Left hindlimb (tissue), 1 donor: ENCODE results near the gene MAPKAP1.

ENCODE experiments used
- DNase-seq: peaks from one replicate; pipeline ENCODE4 v3.0.0-alpha.2; 2018

MAPKAP1 gene

DNA sequence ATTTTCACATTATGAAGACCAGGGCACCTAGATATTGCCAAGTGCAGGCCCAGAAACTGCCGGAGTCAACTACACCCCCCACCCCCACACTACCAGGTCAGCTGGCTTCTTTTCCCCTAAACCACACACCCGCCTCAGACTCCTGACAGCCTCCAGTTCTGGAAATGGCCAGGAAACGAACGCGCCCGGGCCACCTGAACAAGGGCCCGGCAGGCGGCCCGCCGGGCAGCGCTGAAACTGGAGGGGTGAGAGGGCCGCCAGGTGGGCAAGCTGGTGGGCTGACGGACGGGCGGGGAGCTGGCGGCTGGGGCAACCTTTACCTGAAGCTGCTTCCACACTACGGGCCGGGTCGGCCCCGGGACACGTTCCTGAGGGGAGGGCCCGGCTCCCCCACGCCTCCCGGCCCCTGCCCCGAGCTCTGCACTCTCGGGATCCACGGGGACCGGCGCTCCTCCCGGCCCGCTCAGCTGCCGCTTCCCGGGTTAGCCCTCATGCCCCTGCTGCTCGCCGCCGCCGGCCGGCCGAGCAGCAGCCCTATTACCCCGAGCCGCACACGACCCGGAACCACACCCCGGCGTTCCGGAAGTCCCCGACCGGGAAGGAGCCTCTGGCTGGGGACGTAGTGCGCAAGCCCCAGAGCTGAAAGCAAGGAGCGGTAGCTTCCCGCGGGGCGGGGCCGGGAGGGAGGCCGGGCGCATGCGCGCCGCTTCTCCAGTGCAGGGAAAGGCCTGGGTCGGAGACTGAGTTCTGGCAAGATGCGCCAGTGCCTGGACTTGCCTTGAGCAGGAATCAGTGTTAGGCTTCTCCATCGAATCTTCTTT lies at the start of gene MAPKAP1:
MAPKAP1 (minus strand) TSS at position 558 of the 821 bp plus-strand sequence. CDS start 34,634 bp downstream, outside the sequence.
- DNase-seq = peak; percentile 97

DNA sequence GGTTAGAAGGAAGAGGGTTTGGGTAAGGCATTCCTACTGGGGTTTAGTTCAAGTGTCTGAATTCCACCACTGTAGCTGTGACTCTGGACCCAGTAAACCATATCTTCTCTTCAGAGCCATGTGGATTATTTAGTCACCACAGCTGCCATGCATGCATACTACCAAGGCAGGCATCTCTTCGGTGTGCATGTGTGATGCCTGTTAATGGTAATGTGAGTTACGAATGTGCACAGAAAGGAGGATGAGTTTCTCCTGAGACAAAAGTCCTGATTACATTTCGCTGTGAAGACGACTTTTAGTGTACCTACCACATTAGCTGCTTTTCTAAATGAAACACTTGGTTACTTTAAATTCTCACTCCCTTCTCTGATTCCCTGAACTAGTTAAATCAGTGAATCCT lies 49.5 kb upstream of the MAPKAP1 start:
- DNase-seq = no peak

DNA sequence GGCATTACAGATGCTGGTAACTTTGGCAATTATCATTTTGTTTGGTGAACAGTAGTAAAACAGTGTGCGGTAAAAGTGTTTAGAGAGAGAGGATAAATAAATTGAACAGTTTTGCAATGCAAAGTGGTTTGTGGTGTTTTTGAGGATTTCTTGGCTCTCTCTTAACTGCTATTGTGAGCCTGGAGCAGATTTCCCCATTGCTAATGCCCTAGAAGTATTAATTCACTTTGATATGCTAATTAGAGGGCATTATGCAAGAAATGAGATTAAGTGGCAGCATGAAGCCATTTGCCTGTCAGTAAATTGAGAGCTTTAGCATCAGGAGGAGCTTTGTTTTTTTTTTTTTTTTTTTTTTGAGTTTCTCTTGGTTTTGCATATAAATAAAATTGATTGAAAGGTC lies 48.3 kb upstream of the MAPKAP1 start:
- DNase-seq = no peak

DNA sequence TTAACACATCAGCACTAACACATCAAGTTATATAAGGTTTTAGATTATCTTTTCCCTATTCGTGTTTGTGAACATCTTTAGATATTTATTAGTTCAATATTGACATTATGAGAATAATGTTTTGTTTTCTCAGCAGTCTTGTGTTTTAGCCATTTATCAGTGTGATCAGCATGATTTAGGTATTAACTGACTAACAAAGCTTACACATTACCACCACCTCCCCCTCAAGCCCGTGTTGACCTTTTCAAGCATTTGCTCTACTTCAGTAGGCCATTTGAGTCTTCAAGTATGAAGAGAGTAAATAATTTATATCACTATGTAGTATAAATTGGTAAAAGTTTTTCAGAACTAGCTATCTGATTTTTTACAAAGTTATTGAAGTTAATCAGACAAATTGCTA lies 47.1 kb upstream of the MAPKAP1 start:
- DNase-seq = no peak

DNA sequence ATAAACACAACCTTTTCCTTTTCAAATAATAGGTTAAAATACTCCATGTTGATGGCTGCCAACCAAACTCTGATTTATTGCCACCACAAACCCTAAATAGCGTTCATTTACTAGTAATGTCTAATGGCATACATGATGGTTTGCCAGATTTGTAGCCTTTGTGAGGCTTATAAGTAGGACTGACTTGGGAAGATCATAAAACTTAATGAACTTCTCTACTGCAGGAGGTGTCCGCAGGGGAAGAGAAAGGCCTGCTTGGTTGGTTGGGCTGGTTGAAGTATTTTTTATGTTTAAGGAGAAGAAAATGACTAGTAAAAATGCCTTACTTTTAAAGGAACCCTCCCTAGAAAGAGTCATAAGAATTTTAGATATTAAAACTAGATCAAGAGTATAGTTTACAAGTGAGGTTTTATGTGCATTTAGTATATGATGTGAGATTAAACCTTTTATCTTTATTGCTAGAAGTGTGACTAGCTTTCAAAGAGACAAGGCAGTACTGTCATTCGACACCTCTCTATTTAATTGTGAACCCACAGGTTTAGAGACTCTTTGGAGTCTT lies 45.1 kb upstream of the MAPKAP1 start:
- no peak for DNase-seq

DNA sequence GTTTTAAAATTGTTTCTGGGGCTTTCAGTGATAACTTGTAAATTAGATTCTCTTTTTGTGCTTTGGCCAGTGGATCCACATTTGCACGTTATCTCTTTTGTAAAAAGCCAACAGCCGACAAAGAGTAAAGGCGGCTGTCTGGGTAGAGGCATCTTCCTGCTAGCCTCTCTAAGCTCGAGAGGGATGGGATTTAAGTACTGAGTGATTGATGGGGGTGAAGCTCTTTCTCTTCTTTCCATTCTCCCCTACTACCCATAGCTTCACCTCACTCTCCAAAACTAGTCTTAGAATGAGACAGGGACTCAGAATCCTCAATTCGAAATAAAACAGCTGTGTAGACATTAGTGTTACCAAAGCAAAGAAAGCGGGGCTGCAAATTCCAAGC lies 43.6 kb upstream of the MAPKAP1 start:
- no peak for DNase-seq

DNA sequence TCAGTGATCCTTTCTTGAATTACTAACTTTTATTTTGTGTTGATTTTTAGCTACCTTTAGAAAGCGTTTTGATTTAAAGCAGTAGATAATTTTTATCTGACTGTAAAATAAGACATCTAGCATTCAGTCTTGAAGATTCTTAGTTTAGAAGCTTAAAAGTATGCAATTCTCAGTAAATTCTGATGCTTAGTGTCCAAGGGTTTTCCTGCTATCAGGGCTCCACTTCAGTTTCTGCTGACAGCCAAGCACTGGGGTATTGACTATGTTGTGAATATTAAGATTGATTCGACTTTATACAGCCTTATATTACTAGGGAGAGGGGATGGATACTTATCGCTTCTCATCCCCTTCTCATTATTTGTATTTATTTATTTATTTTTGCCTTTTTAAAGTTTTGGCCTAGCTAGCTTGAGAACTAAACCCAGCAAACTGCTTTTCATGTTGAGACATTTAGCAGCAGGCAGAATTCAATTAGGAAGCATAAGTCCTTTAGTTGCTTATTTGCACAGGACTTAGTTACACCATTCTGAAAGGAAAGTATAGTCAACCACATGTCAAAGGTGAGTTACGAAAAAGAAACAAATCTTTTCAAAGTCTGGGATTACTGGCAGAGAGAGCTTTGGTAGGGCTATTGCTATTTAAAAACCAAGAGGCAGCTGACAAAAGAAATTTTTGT lies 43.1 kb upstream of the MAPKAP1 start:
- DNase-seq = no peak

DNA sequence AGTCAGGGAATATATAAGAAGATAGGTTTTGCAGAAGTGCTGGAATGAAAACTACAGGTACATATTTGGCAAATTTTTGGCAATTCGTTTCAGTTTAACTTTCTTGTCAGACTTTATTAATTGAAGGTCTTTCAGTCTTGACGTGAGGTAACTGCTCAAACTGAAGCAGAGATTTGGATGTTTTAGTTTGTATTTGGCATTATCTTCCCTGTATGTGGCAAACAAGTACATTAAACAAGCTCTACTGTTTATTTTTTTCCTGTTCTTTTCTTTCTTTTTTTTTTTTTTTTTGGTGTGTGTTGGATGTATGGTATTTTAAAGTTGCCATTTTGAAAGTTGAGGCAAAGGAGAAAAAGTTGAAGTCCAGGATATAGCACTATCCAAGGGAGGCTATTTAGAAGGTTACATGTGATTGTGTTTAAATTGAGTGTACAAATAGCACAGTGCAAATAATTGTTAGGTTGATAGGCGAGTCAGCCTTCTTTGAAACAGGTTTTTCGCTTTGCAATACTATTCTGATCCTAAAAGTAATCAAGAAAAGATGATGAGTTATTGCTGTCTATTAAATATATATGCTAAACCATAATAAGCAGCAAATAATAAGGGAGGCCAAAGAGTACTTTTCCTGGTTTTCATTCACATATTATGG lies 42.4 kb upstream of the MAPKAP1 start:
- no peak for DNase-seq

DNA sequence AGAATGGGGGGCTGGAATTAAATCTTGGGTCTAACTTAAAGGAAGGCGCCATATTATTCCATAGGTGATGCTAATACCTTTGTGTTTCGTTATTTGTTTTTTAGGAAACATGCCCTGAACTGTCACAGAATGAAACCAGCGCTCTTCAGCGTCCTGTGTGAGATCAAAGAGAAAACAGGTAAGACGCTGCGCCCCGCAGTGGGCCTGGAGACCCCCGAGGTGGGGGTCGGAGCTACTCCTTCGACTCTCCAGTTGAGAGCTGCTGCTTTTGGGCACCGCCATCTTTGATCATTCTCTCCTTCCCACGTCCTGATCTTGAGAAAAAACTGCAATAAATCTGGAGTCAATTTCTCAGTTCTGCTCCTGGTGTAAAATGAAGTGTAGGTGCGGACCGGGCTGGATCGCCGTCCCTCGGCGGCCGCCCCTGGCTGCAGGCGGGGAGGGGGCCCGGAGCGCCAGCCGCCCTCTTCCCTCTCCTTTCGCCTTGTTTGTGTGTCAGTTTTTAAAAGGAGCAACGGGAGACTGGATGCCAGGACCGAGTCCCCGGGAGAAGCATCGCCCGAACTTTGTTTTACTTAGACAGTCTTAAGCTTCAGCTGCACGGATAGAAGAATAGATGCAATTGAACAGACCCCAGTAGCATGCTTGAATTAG lies 41.6 kb upstream of the MAPKAP1 start:
- DNase-seq = no peak

DNA sequence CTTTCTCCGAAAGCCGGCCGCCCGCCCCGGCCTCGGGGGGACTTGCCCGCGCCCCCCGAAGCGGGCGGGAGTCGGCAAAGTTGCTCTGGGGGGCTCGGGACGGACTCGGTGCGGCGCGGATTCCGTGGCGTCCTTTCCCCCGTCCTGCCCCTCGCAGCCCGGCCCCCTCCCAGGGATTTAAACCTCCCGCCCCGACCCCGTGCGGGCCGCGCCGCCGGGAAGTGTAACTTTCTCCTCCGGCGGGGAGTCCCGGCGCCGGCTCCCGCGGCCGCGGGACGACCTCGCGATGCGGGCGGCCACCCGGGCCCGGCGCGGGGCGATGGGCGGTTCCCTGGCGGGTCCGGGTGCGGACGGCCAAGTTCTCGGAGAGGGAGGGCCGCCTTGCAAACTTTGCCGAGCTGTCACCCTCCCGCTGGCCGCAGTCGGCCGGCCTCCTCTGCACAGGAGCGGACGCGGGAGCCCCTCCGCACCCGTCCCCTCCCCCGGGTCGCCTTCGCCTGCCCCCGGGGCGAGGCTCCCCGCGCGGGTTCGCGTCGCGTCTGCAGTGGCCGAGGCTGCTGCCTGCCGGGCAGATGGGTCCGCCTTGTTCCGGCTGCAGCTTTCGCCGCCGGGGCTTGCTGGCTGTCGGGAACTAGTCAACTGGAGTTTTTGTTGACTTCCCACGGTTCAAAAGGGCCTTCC lies 40.9 kb upstream of the MAPKAP1 start:
- DNase-seq = peak; percentile 58

DNA sequence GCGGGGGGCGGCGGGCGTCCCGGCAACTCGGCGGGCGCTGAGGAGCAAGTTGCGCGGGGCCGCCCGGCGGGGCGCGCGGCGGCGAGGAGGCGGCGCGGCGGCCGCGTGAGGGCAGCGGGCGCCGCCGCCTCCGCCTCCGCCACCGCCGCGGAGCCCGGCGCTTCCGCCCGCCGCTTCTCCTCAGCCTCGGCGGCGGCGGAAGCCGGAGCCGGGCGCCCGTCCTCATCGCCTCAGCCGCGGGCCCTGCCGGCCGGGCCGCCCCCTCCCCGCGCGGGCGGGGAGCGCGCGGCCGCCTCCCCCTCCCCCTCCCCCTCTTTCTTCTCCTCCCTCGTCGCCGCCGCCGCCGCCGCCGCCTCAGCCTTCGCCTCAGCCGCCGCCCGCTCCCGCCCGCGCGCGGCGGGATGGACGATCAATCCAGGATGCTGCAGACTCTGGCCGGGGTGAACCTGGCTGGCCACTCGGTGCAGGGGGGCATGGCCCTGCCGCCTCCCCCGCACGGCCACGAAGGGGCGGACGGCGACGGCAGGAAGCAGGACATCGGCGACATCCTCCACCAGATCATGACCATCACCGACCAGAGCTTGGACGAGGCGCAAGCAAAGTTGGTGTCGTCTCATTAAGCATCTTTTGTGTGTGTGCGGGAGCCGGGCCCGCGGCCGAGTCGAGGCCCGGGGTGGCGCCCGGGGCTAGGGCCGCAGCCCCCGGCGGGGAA lies 40.2 kb upstream of the MAPKAP1 start, which contains the start of gene PBX3:
PBX3 (plus strand) TSS at position 321 of the 712 bp plus-strand sequence.
- DNase-seq = peak; percentile 73

DNA sequence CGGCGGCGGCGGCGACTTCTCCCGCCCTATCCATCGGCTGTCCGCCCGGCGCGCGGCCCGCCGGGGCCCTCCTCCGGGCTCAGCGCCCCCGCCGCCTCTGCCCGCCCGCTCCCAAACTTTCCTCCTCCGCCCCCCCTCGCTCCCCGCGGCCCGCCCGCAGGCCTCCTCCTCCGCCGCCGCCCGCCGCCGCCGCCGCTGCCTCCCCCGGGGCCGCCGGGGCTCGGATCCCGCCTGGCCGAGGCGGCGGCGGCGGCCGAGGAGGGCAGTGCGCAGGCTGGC lies 39.7 kb upstream of the MAPKAP1 start:
- DNase-seq = no peak

DNA sequence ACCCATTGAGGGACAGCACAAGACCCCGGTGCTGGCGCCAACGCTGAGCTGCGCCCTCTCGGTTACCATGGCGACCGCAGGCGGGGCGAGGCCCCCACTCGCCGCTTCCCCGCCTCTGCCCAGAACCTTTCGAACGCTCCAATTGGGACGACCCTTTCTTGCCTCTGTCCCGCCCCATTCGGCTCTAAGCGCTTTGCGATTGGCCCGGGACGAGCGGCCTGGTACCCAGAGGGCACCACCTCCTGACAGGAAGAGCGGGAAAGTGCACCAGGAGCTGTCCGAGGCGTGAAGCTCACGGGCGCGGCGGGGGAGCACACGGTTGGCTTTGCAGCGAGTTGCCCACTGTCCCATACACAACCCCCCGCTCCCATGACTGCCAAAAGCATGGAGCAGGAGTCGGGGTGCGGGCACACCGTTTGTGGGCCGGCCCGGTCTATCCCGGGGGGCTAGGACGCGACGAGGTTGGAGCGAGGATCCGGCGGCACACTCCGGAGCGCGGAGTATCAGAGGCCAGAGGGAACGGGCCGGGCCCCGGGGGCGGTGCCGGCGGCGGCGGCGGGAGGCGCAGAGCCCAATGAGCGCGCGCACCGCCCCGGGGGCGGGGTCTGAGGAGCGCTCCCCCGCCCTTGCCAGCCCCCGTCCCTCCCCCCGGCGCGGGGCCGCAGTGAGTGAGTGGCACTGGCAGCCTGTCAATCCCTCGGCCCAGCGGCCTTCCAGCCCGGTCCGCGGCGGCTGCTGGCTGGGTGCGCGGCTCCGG lies 39.2 kb upstream of the MAPKAP1 start:
- DNase-seq = peak; percentile 94

DNA sequence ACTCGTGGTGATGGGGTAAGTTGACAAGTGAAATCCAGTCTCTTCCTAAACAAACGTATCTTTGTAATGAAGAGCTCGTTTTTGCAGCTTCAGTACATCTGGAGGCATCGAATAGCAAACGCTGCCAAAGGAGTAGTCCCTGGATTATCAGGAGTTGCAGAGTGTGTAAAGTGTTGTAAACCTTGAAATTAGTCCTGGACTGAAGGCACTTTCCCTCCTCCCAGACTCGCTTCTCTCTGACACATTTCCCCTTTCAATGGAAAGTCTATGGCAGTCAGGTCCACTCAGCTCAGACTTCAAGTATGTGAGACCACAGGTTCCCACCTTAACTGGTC lies 38.6 kb upstream of the MAPKAP1 start:
- no peak for DNase-seq

DNA sequence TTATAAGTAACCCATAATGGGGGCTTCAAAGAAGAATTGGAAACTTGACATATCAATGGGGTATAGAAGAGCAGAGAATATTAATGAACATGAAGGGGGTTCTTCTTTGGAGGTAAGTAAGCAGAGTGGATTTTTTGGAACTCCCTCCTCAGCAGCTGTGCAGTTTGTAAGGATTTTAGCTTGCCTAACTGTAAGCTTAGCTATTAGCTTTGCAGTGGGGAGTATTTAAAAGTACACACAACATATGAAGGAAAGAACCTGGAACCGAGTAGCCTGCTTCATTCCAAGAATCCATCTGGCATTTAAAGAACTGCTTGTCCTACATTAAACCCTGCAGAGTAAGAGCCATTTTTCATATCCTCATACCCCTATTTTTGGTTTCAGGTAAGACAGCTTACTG lies 38.0 kb upstream of the MAPKAP1 start:
- DNase-seq = no peak

DNA sequence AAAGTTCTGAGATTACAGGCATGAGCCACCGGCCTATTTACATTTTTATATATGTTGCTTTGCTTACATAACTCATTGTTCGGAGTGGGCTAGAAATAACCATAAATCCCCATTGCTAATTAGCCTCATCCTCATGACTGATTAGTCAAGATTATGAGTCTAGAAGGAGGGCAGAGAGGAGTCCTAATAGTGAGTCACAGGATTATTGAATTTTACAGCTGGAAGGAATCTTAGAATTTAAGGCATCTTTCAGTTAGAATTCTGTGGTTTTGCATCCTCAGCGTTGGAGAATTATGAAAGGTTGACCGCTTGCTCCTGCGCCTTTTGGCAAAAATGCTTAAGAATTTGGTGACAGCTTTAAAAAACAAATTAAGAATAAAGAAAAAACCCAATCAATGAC lies 37.6 kb upstream of the MAPKAP1 start:
- DNase-seq = no peak

DNA sequence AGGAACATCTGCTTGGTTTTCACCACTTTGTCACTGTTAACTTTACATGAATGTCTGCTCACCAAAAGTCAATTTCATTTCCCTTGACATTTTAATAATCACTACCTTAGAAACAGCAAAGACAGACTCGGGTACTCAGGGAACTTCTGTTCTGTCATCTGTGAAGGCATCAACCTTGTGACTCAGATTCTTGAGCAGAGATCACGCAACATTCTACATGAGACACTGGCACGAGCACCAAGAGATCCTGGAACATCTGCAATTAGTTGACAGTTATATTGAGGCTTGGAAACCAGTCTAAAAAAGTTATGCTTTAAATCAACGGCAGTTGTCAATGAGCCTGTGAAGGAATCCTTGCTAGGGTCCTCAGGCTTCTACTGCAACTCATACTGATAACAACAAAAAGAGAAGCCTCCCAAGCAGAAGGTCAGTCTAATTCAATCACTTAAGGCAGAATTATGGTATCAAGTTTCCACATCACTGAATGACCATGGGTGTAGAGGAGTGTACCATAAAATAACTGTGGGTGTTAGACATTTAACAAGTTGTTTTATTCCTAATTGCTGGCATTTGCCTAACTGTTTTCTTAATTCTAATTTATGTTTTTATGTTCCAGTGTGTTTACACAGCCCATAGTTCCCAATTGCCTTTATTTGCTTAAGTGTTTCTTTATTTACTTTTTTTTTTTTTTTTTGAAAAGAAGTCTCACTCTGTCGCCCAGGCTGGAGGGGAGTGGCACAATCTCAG lies 36.8 kb upstream of the MAPKAP1 start:
- no peak for DNase-seq

DNA sequence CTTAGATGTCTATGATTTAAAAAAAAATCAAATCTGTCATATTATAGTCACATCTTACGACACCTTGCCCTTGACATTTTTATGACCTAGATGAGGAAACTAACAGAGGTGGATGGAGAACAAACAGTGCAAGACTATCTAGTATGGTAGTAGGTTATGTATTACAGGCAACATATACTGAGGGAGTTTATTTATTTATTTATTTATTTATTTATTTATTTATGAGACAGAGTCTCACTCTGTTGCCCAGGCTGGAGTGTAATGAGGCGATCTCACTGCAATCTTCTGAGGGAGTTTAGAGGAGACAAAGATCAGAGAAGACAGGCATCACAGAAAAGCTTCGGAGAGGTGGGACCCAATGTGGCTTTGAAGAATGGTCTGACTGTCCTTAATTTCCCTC lies 35.6 kb upstream of the MAPKAP1 start:
- no peak for DNase-seq

DNA sequence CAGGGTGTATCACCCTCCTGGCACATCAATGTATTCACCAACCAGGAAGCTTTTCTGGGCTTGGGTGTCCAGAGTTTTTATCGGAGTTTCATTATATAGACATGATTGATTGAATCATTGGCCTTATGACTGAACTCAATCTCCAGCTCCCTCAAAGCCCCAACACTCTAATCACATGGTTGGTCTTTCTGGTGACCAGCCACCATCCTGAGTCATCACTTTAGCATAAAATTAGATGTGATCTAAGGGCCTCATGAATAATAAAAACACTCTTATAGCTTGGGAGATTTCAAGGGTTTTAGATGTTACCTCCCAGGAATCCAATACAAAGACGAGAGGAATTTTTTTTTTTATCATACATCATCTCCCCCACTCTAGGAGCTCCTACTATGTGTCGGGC lies 32.4 kb upstream of the MAPKAP1 start:
- DNase-seq = no peak

DNA sequence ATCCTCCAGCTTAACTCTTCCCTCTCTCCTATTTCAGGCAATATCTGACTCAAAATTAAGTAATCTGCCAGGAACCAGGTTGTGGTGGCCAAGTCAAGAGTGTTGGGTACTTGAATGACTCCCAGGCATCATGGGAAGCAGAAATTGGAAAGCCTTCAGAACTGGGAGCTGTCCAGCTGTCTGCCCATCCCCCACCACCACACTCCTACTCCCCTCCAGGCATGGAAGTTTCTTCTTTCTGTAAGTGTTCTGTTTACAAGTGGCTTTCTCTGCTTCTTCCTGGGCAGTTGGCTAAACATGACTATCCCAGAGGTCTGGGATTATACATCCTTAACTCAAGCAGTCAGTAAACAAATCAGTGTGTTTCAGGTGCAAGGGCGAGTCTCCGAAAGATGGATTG lies 25.6 kb upstream of the MAPKAP1 start:
- no peak for DNase-seq

DNA sequence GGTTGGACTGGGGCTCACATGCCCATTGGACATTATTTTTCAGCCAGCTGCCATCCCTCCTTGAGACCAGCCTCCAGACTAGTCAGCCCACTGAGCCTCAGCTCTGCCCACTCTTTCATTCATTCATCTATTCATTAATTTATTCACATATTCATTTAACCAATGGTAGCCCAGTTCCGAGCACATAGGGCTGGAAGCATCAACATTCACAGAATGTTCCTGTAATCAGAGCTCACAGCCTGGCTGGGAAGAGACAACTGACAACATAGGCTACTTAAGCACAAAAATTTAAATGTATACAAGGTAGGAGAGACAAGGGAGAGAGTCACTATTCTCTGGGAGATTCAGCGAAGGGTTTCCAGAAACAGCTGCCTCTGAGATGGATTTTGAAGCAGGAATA lies 23.2 kb upstream of the MAPKAP1 start:
- DNase-seq = no peak
